A549 treated with AZD2906 at 1 μM for 4 hours (cell line): ENCODE measurements around the gene NETO2. TPM values are rescaled to one million over a fixed set of nuclear protein-coding genes. Genes with fewer than 3 reads are reported as not detected.

Experiments
- total RNA-seq: library from RNA; stranded (reverse); fragments of 200-300 nt; extraction: Qiagen RNA extraction; gene quantifications from 5 replicates; pipeline ENCODE4 v1.2.3, GENCODE V29; 2022

NETO2 gene, protein sequence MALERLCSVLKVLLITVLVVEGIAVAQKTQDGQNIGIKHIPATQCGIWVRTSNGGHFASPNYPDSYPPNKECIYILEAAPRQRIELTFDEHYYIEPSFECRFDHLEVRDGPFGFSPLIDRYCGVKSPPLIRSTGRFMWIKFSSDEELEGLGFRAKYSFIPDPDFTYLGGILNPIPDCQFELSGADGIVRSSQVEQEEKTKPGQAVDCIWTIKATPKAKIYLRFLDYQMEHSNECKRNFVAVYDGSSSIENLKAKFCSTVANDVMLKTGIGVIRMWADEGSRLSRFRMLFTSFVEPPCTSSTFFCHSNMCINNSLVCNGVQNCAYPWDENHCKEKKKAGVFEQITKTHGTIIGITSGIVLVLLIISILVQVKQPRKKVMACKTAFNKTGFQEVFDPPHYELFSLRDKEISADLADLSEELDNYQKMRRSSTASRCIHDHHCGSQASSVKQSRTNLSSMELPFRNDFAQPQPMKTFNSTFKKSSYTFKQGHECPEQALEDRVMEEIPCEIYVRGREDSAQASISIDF
- 72.4 to 85.9 TPM (median 78.7 TPM) in 5 replicates for total RNA-seq

DNA sequence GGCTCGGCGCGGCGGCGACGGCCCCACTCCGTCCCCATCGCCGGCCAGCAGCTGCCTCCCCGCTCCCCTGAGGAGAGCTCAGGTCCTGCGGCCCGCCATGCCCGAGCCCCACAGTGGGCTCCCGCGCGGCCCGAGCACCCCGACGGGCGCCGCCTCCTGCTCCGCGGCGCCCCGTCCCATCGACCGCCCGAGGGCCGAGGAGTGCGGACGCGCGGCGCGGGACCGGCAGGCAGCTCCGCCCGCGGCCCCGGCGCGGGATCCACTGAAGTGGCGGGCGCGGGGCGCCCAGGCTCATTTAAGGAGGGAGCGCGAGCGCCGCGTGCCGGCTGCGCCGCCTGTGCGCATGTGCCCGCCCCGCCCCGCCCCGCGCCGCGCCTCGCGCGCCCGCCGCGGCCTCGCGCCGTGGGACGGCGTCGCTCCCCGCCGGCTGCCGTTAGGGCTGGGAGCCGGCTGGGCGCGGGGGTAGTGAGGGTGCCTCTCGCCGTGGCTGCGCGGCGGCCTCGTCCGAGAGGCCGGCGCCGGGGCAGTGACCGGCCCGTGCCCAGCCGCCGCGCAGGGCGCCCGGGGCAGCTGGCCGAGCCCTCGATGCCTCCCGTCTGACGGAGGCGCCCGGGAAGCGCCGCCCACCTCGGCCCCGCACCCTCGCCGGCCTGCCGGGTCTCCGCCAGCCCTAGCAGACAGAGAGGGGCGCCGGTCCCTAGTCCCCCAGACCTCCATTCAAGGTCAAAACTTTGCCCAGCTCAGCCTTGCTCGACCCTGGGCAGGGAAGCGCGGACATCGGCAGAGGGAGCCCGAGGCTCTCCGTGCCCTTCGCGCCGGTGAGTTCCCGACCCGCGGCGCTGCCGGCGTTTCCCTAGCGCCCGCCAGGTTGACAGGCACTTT lies at the start of gene NETO2:
Gene NETO2 (minus strand): TSS at position 269 of the 882 bp plus-strand sequence. CDS start 333 bp downstream, outside the sequence.

Other genes starting within 250 kb of the NETO2 start
- 65.1 to 78.0 TPM (median 69.5 TPM) in 5 replicates for gene DNAJA2, start 170.3 kb downstream of the NETO2 start, total RNA-seq